Left lung (tissue), 10 donors: ENCODE measurements around the gene RLBP1. TPM values are rescaled to one million over a fixed set of nuclear protein-coding genes. Genes with fewer than 3 reads are reported as not detected.

ENCODE experiments used
- ATAC-seq: fragments of 200-7000 bp; cut with Tn5 transposase; one replicate; pipeline ENCODE4 v1.9.1; 2020; ENCODE audit warnings: moderate library complexity
- DNase-seq, 4 donors: peaks; one replicate each; pipeline ENCODE4 v3.0.0-alpha.2; 2013 to 2020
- H3K27ac ChIP-seq, 2 donors: fragments of 200-600 bp; sonication (generic) in 1 of 2; one replicate each; pipeline versions ENCODE4 v1.5.0 to v1.8.0; 2020 to 2021
- H3K27me3 ChIP-seq, 2 donors: fragments of 200-600 bp; sonication (generic) in 1 of 2; one replicate each; pipeline versions ENCODE4 v1.5.0 to v1.8.0; 2020 to 2021
- H3K36me3 ChIP-seq, 2 donors: fragments of 200-600 bp; sonication (generic) in 1 of 2; one replicate each; pipeline versions ENCODE4 v1.5.0 to v1.8.0; 2020 to 2021
- H3K4me1 ChIP-seq, 2 donors: fragments of 200-600 bp; one replicate each; pipeline ENCODE4 v1.8.0; 2021
- H3K4me3 ChIP-seq, 2 donors: fragments of 200-600 bp; sonication (generic) in 1 of 2; one replicate each; pipeline versions ENCODE4 v1.5.0 to v1.8.0; 2020 to 2021; ENCODE audit warnings: mild to moderate bottlenecking in 1 of 2
- H3K9me3 ChIP-seq, 2 donors: fragments of 200-600 bp; sonication (generic) in 1 of 2; one replicate each; pipeline versions ENCODE4 v1.5.0 to v1.8.0; 2020 to 2021
- CTCF ChIP-seq, 2 donors: fragments of 200-600 bp; sonication (generic) in 1 of 2; IDR thresholded peaks; one replicate each; pipeline versions ENCODE4 v1.5.0 to v1.8.0; 2021; ENCODE audit warnings: antibody characterized with exemption in 2 of 2
- intact Hi-C, 2 donors: fragments of 100-400 bp; cut with DNase I; formaldehyde crosslinking; loops; one replicate each; pipeline versions ENCODE4 v1.11.2 to v1.14.2; 2022
- polyA plus RNA-seq, 6 donors: library from polyadenylated mRNA; unstranded; fragments of 120-200 nt; gene quantifications; one replicate each; pipeline ENCODE4 v1.2.1, GENCODE V29; 2013; ENCODE audit not compliant: insufficient read length in 6 of 6
- total RNA-seq, 2 donors: library from RNA; stranded (reverse); fragmentation: NEBNext Ultra II Directional; extraction: Animal tissue kit (Norgen Biotek cat#: 25700); gene quantifications; one replicate each; pipeline ENCODE4 v1.2.1, GENCODE V29; 2021
- donor health status: DM: no; HTN: yes; CAD: no.
- donor health status: DM: no; HTN: no; CAD: no.

RLBP1 gene
- total and polyA plus RNA-seq, 8 donors = 0.27 TPM; not detected in 7

GRCh38 chr15:89227425-89227824 lies 6.0 kb upstream of the RLBP1 start:
- no peak overlapping the region for H3K27ac ChIP-seq
- intact Hi-C loops = no loop called here
- ATAC-seq = no peak
- H3K36me3 ChIP-seq = no peaks in the 10 kb centered on the region
- no peak for TF ChIP-seq CTCF (IDR thresholded peaks at IDR 0.05)
- H3K4me3 ChIP-seq = no peak overlapping the region
- no peaks in the 10 kb centered on the region for H3K9me3 ChIP-seq
- no peaks in the 10 kb centered on the region for H3K27me3 ChIP-seq
- no peak for DNase-seq
- H3K4me1 ChIP-seq = no peaks in the 10 kb centered on the region

GRCh38 chr15:89226359-89227221 lies 5.2 kb upstream of the RLBP1 start:
- DNase-seq = no peak
- intact Hi-C loops = no loop called here
- Histone ChIP-seq H3K4me3 (no peak overlapping the region), H3K27ac (no peak overlapping the region), H3K9me3 (no peaks in the 10 kb centered on the region), H3K27me3 (no peaks in the 10 kb centered on the region), H3K4me1 (no peaks in the 10 kb centered on the region), H3K36me3 (no peaks in the 10 kb centered on the region)
- TF ChIP-seq CTCF (IDR thresholded peaks at IDR 0.05) = no peak
- ATAC-seq = no peak

GRCh38 chr15:89225588-89225987 lies 4.2 kb upstream of the RLBP1 start:
- ATAC-seq (no peak), DNase-seq (no peak)
- no peak for TF ChIP-seq CTCF (IDR thresholded peaks at IDR 0.05)
- Histone ChIP-seq H3K9me3 (no peaks in the 10 kb centered on the region), H3K4me3 (no peak overlapping the region), H3K27me3 (no peaks in the 10 kb centered on the region), H3K36me3 (no peaks in the 10 kb centered on the region), H3K27ac (no peak overlapping the region), H3K4me1 (no peaks in the 10 kb centered on the region)
- intact Hi-C loops = no loop called here

- intact Hi-C loops = no loop called here
- no peaks in the 10 kb centered on the region for H3K9me3 ChIP-seq
- ATAC-seq (no peak), DNase-seq (no peak)
- H3K4me3 ChIP-seq = no peak overlapping the region
- no peak overlapping the region for H3K27ac ChIP-seq
- H3K27me3 ChIP-seq = no peaks in the 10 kb centered on the region
- H3K36me3 ChIP-seq = no peaks in the 10 kb centered on the region
- no peaks in the 10 kb centered on the region for H3K4me1 ChIP-seq
- no peak for TF ChIP-seq CTCF (IDR thresholded peaks at IDR 0.05)
Measured at GRCh38 chr15:89218531-89218930, 2.8 kb downstream of the RLBP1 start.

GRCh38 chr15:89217686-89218376 lies 3.5 kb downstream of the RLBP1 start:
- Histone ChIP-seq H3K36me3 (no peaks in the 10 kb centered on the region), H3K4me1 (no peaks in the 10 kb centered on the region), H3K9me3 (no peaks in the 10 kb centered on the region), H3K27ac (no peak overlapping the region), H3K27me3 (no peaks in the 10 kb centered on the region), H3K4me3 (no peak overlapping the region)
- intact Hi-C loops = no loop called here
- DNase-seq (no peak), ATAC-seq (no peak)
- no peak for TF ChIP-seq CTCF (IDR thresholded peaks at IDR 0.05)
